ENCODE measurements around the gene GRK2. TPM values are rescaled to one million over a fixed set of nuclear protein-coding genes. Genes with fewer than 3 reads are reported as not detected.

Gene GRK2
- total and polyA plus RNA-seq, 2 of the 8 experiments (the other 6 are each of a cell fraction or from before 2014, with no cell fraction given): 47.3 to 49.7 TPM

- Histone ChIP-seq H3K56ac (replicated peaks; ENCODE audit: insufficient read length, low read depth, low read length) (no peak overlapping the region), H2BK15ac (ENCODE audit: low read length) (peak overlapping the region; percentile 46; the same call in 1 of the 2 replicates), H3K27me3 (replicated peaks in 1 of 4; ENCODE audit: control insufficient read depth in 3 of 4, extremely low read depth in 1 of 4, insufficient read depth in 3 of 4, low read length in 3 of 4) (no peaks in the 10 kb centered on the region), H3K9me3 (ENCODE audit: insufficient read depth in 2 of 2, low read depth in 1 of 2, low read length in 1 of 2) (no peaks in the 10 kb centered on the region), H3K79me1 (ENCODE audit: low read depth, low read length) (peaks cover 28% of the 10 kb centered on the region), H3K18ac (ENCODE audit: extremely low read depth, low read length) (no peak overlapping the region), H3K23ac (ENCODE audit: insufficient read length) (no peak overlapping the region), H3K9ac (replicated peaks in 1 of 4; ENCODE audit: extremely low read depth in 1 of 4, low read depth in 3 of 4, low read length in 3 of 4) (no peak overlapping the region), H3K4me2 (ENCODE audit: insufficient read depth in 1 of 2, low read depth in 2 of 2, low read length in 2 of 2) (peak overlapping the region in 1 of 2 experiments; percentile 15; a peak in 1 of 4 replicates), H2BK120ac (replicated peaks; ENCODE audit: low read depth, low read length) (no peak overlapping the region), H2BK20ac (ENCODE audit: low read length) (no peak overlapping the region), H4K91ac (replicated peaks; ENCODE audit: insufficient read length, low read length) (no peak overlapping the region), H2AK5ac (ENCODE audit: low read depth, low read length) (no peak overlapping the region), H3K23me2 (ENCODE audit: low read depth, low read length) (peaks cover 4% of the 10 kb centered on the region), H2BK12ac (ENCODE audit: low read depth, low read length) (peak overlapping the region; percentile 39; the same call in 1 of the 2 replicates), H2AFZ (ENCODE audit: low read length) (no peak overlapping the region), H2BK5ac (ENCODE audit: low read depth, low read length) (peak overlapping the region; percentile 60; the same call in 1 of the 2 replicates), H3K27ac (ENCODE audit: low read depth, low read length) (no peak overlapping the region), H4K20me1 (replicated peaks in 1 of 2; ENCODE audit: control insufficient read depth in 1 of 2, insufficient read depth in 2 of 2, low read length in 2 of 2) (peaks cover 15 to 37% of the 10 kb centered on the region in 2 experiments), H4K5ac (ENCODE audit: insufficient read length, low read depth, low read length) (no peak overlapping the region), H3K4me3 (ENCODE audit: extremely low read depth in 1 of 4, insufficient read depth in 2 of 4, low read depth in 3 of 4, low read length in 4 of 4) (no peak overlapping the region), H3K4ac (replicated peaks; ENCODE audit: insufficient read length, low read depth, low read length) (no peak overlapping the region), H3K79me2 (ENCODE audit: control insufficient read depth in 1 of 2, insufficient read depth in 2 of 2, low read length in 2 of 2) (peaks cover 0 to 80% of the 10 kb centered on the region in 2 experiments; a peak in 3 of 4 replicates), H3K14ac (ENCODE audit: insufficient read length) (no peak overlapping the region), H3K36me3 (ENCODE audit: control insufficient read depth in 2 of 4, insufficient read depth in 4 of 4, low read length in 3 of 4) (peaks cover 0 to 3% (median 0%) of the 10 kb centered on the region in 4 experiments; a peak in 2 of 8 replicates), H3K4me1 (replicated peaks in 1 of 4; ENCODE audit: control insufficient read depth in 3 of 4, insufficient read depth in 4 of 4, low read length in 3 of 4) (peaks cover 8 to 41% (median 30%) of the 10 kb centered on the region in 4 experiments), H4K8ac (ENCODE audit: extremely low read depth, insufficient read depth, low read length) (no peak overlapping the region)
- TF ChIP-seq BACH1 (IDR thresholded peaks at IDR 0.05; ENCODE audit: low read length): no peak
- TF ChIP-seq CHD2 (IDR thresholded peaks at IDR 0.05; ENCODE audit: low read length): no peak
- no peak for TF ChIP-seq BRCA1 (IDR thresholded peaks at IDR 0.05; ENCODE audit: low read depth, low read length)
- no peak for TF ChIP-seq POU5F1 (IDR thresholded peaks at IDR 0.05; ENCODE audit: low read depth, low read length)
- no peak for TF ChIP-seq SP4 (IDR thresholded peaks at IDR 0.05; ENCODE audit: low read length)
- TF ChIP-seq RXRA (IDR thresholded peaks at IDR 0.05; ENCODE audit: insufficient read depth, low read depth, low read length): no peak
- no peak for TF ChIP-seq TAF7 (optimal IDR thresholded peaks at IDR 0.05; ENCODE audit: borderline replicate concordance, low read depth, low read length)
- WGBS, 2 experiments (ENCODE audit: extremely low coverage in 1 of 2, insufficient coverage in 1 of 2, insufficient read length in 1 of 2, insufficient replicate concordance in 2 of 2, low coverage in 1 of 2, low lambda C conversion rate in 2 of 2, missing lambda C conversion rate in 1 of 2): 91% methylated on average over 17 of the region's 19 CpGs; no CpG with 5 or more reads in 1 of the 2 experiments
- POLR2A ChIA-PET (ENCODE audit: partially characterized antibody): interaction anchor here (1.0 to 4.2 kb wide), 4 partner anchors 17 to 177 kb away, joined by 3 to 20 read pairs (median 11); partner anchors contain the start of genes ANKRD13D and SSH3
- FAIRE-seq (no peak), DNase-seq (ENCODE audit: low read depth in 1 of 2, low spot score in 2 of 2) (no peak)
- CTCF ChIA-PET (ENCODE audit: partially characterized antibody): interaction anchor here (0.8 to 13.0 kb wide), 12 partner anchors 9 to 218 kb away, joined by 3 to 186 read pairs (median 4); partner anchors contain the start of gene ANKRD13D
Measured at GRCh38 chr11:67271541-67272284, 5.4 kb downstream of the GRK2 start.

Data from H1 (cell line).